ENCODE data around the gene TMEM266.
"Not testable (repeated sequence)": the region's sequence is repeated elsewhere in the genome, so short reads cannot be mapped to it uniquely, and the experiment has no call there.

The TMEM266 gene

GRCh38 chr15:76059320-76060117, at the start of gene TMEM266:
Gene TMEM266, plus strand, starts transcription at chr15:76059985. Its CDS starts 74,279 bp downstream, at chr15:76134264.
- Histone ChIP-seq H3K36me3 (ENCODE audit: control insufficient read depth, insufficient read depth, low read length) (no peaks in the 10 kb centered on the region), H3K27me3 (ENCODE audit: control insufficient read depth, insufficient read depth, low read length) (peaks cover 40% of the 10 kb centered on the region), H3K9me3 (ENCODE audit: control insufficient read depth, low read length) (no peaks in the 10 kb centered on the region), H3K4me1 (ENCODE audit: control insufficient read depth, insufficient read depth, low read length) (peaks cover 15% of the 10 kb centered on the region), H3K4me3 (ENCODE audit: low read length) (no peak within 1 kb of the TSS), H3K9ac (ENCODE audit: low read length) (peak within 1 kb of the TSS; percentile 24)

GRCh38 chr15:76010613-76011012, 49.2 kb upstream of the TMEM266 start:
- Histone ChIP-seq H3K9ac (ENCODE audit: low read length) (peak overlapping the region; percentile 77), H3K9me3 (ENCODE audit: control insufficient read depth, low read length) (no peaks in the 10 kb centered on the region), H3K36me3 (ENCODE audit: control insufficient read depth, insufficient read depth, low read length) (no peaks in the 10 kb centered on the region), H3K27me3 (ENCODE audit: control insufficient read depth, insufficient read depth, low read length) (no peaks in the 10 kb centered on the region), H3K4me3 (ENCODE audit: low read length) (no peak overlapping the region), H3K4me1 (ENCODE audit: control insufficient read depth, insufficient read depth, low read length) (no peaks in the 10 kb centered on the region)

GRCh38 chr15:76011627-76012551, 47.9 kb upstream of the TMEM266 start, which contains the start of gene NRG4:
Gene NRG4, minus strand, starts transcription at chr15:76012424. Its CDS starts 1,194 bp downstream, at chr15:76011230.
- Histone ChIP-seq H3K4me1 (ENCODE audit: control insufficient read depth, insufficient read depth, low read length) (no peaks in the 10 kb centered on the region), H3K36me3 (ENCODE audit: control insufficient read depth, insufficient read depth, low read length) (no peaks in the 10 kb centered on the region), H3K9me3 (ENCODE audit: control insufficient read depth, low read length) (no peaks in the 10 kb centered on the region), H3K27me3 (ENCODE audit: control insufficient read depth, insufficient read depth, low read length) (no peaks in the 10 kb centered on the region), H3K4me3 (ENCODE audit: low read length) (peak within 1 kb of the TSS; percentile 74), H3K9ac (ENCODE audit: low read length) (peak within 1 kb of the TSS; percentile 77)

- H3K27me3 ChIP-seq (ENCODE audit: control insufficient read depth, insufficient read depth, low read length); H3K4me3 ChIP-seq (ENCODE audit: low read length); H3K9me3 ChIP-seq (ENCODE audit: control insufficient read depth, low read length); H3K4me1 ChIP-seq (ENCODE audit: control insufficient read depth, insufficient read depth, low read length); H3K36me3 ChIP-seq (ENCODE audit: control insufficient read depth, insufficient read depth, low read length); H3K9ac ChIP-seq (ENCODE audit: low read length): not testable (repeated sequence)
Measured at GRCh38 chr15:76013470-76013869, 46.3 kb upstream of the TMEM266 start.

- H3K9me3 ChIP-seq (ENCODE audit: control insufficient read depth, low read length) = no peaks in the 10 kb centered on the region
- no peaks in the 10 kb centered on the region for H3K27me3 ChIP-seq (ENCODE audit: control insufficient read depth, insufficient read depth, low read length)
- no peaks in the 10 kb centered on the region for H3K36me3 ChIP-seq (ENCODE audit: control insufficient read depth, insufficient read depth, low read length)
- H3K9ac ChIP-seq (ENCODE audit: low read length) = no peak overlapping the region
- no peaks in the 10 kb centered on the region for H3K4me1 ChIP-seq (ENCODE audit: control insufficient read depth, insufficient read depth, low read length)
- no peak overlapping the region for H3K4me3 ChIP-seq (ENCODE audit: low read length)
Measured at GRCh38 chr15:76024021-76024768, 35.6 kb upstream of the TMEM266 start.

GRCh38 chr15:76032046-76032445, 27.7 kb upstream of the TMEM266 start:
- no peak overlapping the region for H3K9ac ChIP-seq (ENCODE audit: low read length)
- H3K4me1 ChIP-seq (ENCODE audit: control insufficient read depth, insufficient read depth, low read length) = no peaks in the 10 kb centered on the region
- no peak overlapping the region for H3K4me3 ChIP-seq (ENCODE audit: low read length)
- no peaks in the 10 kb centered on the region for H3K9me3 ChIP-seq (ENCODE audit: control insufficient read depth, low read length)
- no peaks in the 10 kb centered on the region for H3K36me3 ChIP-seq (ENCODE audit: control insufficient read depth, insufficient read depth, low read length)
- H3K27me3 ChIP-seq (ENCODE audit: control insufficient read depth, insufficient read depth, low read length) = no peaks in the 10 kb centered on the region

GRCh38 chr15:76033438-76033837, 26.3 kb upstream of the TMEM266 start:
- H3K4me3 ChIP-seq (ENCODE audit: low read length) = no peak overlapping the region
- H3K4me1 ChIP-seq (ENCODE audit: control insufficient read depth, insufficient read depth, low read length) = no peaks in the 10 kb centered on the region
- no peak overlapping the region for H3K9ac ChIP-seq (ENCODE audit: low read length)
- no peaks in the 10 kb centered on the region for H3K9me3 ChIP-seq (ENCODE audit: control insufficient read depth, low read length)
- H3K36me3 ChIP-seq (ENCODE audit: control insufficient read depth, insufficient read depth, low read length) = no peaks in the 10 kb centered on the region
- H3K27me3 ChIP-seq (ENCODE audit: control insufficient read depth, insufficient read depth, low read length) = no peaks in the 10 kb centered on the region

- Histone ChIP-seq H3K36me3 (ENCODE audit: control insufficient read depth, insufficient read depth, low read length) (no peaks in the 10 kb centered on the region), H3K27me3 (ENCODE audit: control insufficient read depth, insufficient read depth, low read length) (no peaks in the 10 kb centered on the region), H3K4me1 (ENCODE audit: control insufficient read depth, insufficient read depth, low read length) (no peaks in the 10 kb centered on the region), H3K9ac (ENCODE audit: low read length) (no peak overlapping the region), H3K9me3 (ENCODE audit: control insufficient read depth, low read length) (no peaks in the 10 kb centered on the region), H3K4me3 (ENCODE audit: low read length) (no peak overlapping the region)
Measured at GRCh38 chr15:76034111-76034510, 25.7 kb upstream of the TMEM266 start.

GRCh38 chr15:76035593-76035992, 24.2 kb upstream of the TMEM266 start:
- no peaks in the 10 kb centered on the region for H3K36me3 ChIP-seq (ENCODE audit: control insufficient read depth, insufficient read depth, low read length)
- no peaks in the 10 kb centered on the region for H3K9me3 ChIP-seq (ENCODE audit: control insufficient read depth, low read length)
- H3K9ac ChIP-seq (ENCODE audit: low read length) = no peak overlapping the region
- no peaks in the 10 kb centered on the region for H3K4me1 ChIP-seq (ENCODE audit: control insufficient read depth, insufficient read depth, low read length)
- no peak overlapping the region for H3K4me3 ChIP-seq (ENCODE audit: low read length)
- H3K27me3 ChIP-seq (ENCODE audit: control insufficient read depth, insufficient read depth, low read length) = no peaks in the 10 kb centered on the region

GRCh38 chr15:76038512-76038911, 21.3 kb upstream of the TMEM266 start:
- no peak overlapping the region for H3K9ac ChIP-seq (ENCODE audit: low read length)
- H3K4me3 ChIP-seq (ENCODE audit: low read length) = no peak overlapping the region
- H3K27me3 ChIP-seq (ENCODE audit: control insufficient read depth, insufficient read depth, low read length) = no peaks in the 10 kb centered on the region
- no peaks in the 10 kb centered on the region for H3K36me3 ChIP-seq (ENCODE audit: control insufficient read depth, insufficient read depth, low read length)
- no peaks in the 10 kb centered on the region for H3K9me3 ChIP-seq (ENCODE audit: control insufficient read depth, low read length)
- no peaks in the 10 kb centered on the region for H3K4me1 ChIP-seq (ENCODE audit: control insufficient read depth, insufficient read depth, low read length)

- Histone ChIP-seq H3K4me1 (ENCODE audit: control insufficient read depth, insufficient read depth, low read length) (peaks cover 14% of the 10 kb centered on the region), H3K27me3 (ENCODE audit: control insufficient read depth, insufficient read depth, low read length) (peaks cover 14% of the 10 kb centered on the region)
- not testable (repeated sequence) for H3K36me3 ChIP-seq (ENCODE audit: control insufficient read depth, insufficient read depth, low read length); H3K4me3 ChIP-seq (ENCODE audit: low read length); H3K9me3 ChIP-seq (ENCODE audit: control insufficient read depth, low read length); H3K9ac ChIP-seq (ENCODE audit: low read length)
Measured at GRCh38 chr15:76054201-76054600, 5.6 kb upstream of the TMEM266 start.

Data from mucosa of stomach (tissue), 1 donor.